GM18505 (cell line): ENCODE results near the gene INTS6L.

ENCODE experiments used
- ATAC-seq: cut with Tn5 transposase; IDR thresholded peaks from one replicate; pipeline ENCODE4 v1.9.1; 2021; ENCODE audit not compliant: unreplicated experiment
- POLR2A ChIP-seq: IDR thresholded peaks from 4 replicates; pipeline ENCODE4 v1.6.1; 2011; ENCODE audit warnings: borderline replicate concordance; ENCODE audit not compliant: insufficient read depth, insufficient read length; ENCODE audit errors: extremely low read depth

INTS6L gene

GRCh38 chrX:135520553-135521404, at the start of gene INTS6L:
TSS of gene INTS6L (plus strand) at chrX:135520660. CDS start at chrX:135520993, 333 bp downstream.
- peak; percentile 78 for ATAC-seq
- peak; percentile 99 for TF ChIP-seq POLR2A

DNA sequence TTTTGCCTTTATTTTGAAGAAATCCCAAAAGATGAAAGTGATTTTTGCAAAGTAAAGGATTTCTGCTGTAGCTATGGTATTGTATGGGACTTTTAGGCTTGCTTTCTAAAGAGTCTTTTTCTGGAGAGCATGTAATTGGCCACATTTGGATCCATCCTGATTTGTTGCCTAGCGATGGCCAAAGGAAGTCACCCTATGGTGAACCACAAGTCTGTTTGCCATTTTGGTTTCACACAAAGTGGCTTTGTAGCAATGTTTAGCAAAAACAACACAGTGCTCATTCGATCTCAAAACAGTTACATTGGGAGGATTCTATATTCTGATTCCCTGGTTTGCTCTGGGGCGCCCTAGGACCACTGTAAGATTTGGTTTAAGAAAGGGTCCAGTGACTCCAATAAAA, 44.1 kb upstream of the INTS6L start:
- TF ChIP-seq POLR2A, result no peak
- no peak for ATAC-seq

DNA sequence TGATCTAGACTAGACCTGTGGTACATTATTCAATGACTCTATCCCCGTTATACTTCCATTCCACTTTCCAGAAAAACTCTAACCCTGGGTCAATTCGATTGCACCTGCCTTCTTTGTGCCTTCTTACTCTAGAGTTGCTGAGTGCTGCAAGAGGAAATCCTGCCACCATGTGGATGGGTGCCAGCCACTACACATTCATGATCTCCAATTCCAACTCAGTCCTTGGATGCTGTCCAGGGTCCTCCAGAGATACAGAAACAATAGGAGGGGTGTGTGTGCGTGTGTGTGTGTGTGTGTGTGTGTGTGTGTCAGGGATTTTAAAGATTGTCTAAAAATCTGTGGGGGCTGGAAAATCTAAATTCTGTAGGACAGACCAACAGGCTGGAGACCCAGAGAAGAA, 42.9 kb upstream of the INTS6L start:
- no peak for ATAC-seq
- no peak for TF ChIP-seq POLR2A

- no peak for ATAC-seq
These were observed 40.4 kb upstream of the INTS6L start for GRCh38 chrX:135480076-135480475.

GRCh38 chrX:135481696-135482179, 38.7 kb upstream of the INTS6L start:
- TF ChIP-seq POLR2A, result no peak
- no peak for ATAC-seq

More at GRCh38 chrX:135480076-135480475, 40.4 kb upstream of the INTS6L start:
- no peak for TF ChIP-seq POLR2A

DNA sequence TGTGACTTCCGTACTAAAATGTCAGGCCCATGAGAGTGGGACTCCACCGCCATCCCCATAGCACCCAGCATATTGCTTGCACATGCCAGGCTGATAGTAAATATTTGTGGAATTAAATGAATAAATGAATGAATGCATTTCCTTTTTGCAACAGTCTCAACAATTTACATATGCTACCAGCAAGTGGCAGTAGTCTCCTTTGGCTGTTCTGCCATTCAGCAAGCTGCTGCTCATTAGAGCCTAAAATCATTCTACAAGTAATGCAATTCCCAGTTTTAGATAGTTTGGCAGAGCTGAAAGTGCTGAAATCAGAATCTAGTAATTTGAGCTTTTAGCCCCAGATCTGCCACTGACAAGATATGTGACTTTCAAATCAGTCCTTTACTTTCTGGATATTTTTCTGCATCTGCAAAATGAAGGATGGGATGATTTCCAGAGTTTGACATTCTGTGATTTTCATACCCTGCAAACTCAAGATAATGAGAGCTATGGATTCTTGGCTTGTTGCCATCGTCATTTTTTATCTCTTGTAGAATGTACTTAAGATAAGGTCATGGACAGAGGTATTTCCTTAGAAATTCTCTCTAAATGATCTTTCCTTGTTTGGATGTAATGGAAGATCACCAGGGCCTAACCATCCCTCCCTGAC, 35.7 kb upstream of the INTS6L start:
- no peak for TF ChIP-seq POLR2A
- no peak for ATAC-seq

DNA sequence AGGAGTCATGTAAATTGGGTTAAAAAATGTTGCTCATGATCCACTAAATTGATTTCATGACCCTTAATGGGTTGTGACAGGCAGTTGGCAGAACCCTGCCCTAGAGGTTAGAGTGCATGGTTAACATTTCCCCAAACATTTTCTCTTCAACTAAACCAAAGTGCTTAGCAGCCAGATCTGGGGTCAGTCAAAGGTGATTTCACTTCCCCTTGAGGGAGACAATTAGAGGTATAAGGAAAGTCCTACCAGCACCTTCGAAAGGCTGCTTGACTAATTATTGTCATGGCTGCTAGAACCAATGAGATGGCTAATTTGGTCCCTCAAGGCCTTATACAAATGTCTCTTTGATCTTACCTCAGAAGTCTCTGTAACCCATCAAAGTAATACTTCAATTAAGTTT, 30.9 kb upstream of the INTS6L start:
- no peak for TF ChIP-seq POLR2A

GRCh38 chrX:135490979-135491514, 29.4 kb upstream of the INTS6L start:
- no peak for ATAC-seq
- TF ChIP-seq POLR2A, result no peak

More for the DNA sequence above, 30.9 kb upstream of the INTS6L start:
- ATAC-seq, result peak; percentile 87

GRCh38 chrX:135494453-135494852, 26.0 kb upstream of the INTS6L start:
- TF ChIP-seq POLR2A, result no peak
- ATAC-seq, result no peak

- ATAC-seq, result no peak
These were observed 22.7 kb upstream of the INTS6L start for GRCh38 chrX:135497736-135498135.

GRCh38 chrX:135498236-135498635, 22.2 kb upstream of the INTS6L start:
- no peak for ATAC-seq
- no peak for TF ChIP-seq POLR2A

More at GRCh38 chrX:135497736-135498135, 22.7 kb upstream of the INTS6L start:
- no peak for TF ChIP-seq POLR2A

DNA sequence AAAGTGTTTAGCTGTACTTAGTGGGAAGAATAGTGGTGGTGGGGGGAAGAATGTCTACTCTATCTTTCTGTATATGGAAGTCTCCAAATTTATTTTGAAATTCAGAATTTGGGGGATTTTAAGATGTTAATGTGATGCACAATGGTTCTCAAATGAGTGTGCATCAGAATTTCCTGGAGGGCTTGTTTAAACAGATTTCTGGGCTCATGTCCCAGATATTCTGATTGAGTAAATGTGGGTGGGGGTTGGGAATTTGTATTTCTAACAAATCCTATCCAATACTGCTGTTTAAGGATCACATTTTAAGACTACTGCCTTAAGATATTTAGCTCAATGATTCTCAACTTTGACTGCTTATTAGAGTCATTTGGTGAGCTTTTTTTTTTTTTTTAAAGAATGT, 15.1 kb upstream of the INTS6L start:
- no peak for TF ChIP-seq POLR2A

GRCh38 chrX:135509885-135510284, 10.6 kb upstream of the INTS6L start:
- no peak for TF ChIP-seq POLR2A
- ATAC-seq, result no peak

More for the DNA sequence above, 15.1 kb upstream of the INTS6L start:
- ATAC-seq, result no peak

DNA sequence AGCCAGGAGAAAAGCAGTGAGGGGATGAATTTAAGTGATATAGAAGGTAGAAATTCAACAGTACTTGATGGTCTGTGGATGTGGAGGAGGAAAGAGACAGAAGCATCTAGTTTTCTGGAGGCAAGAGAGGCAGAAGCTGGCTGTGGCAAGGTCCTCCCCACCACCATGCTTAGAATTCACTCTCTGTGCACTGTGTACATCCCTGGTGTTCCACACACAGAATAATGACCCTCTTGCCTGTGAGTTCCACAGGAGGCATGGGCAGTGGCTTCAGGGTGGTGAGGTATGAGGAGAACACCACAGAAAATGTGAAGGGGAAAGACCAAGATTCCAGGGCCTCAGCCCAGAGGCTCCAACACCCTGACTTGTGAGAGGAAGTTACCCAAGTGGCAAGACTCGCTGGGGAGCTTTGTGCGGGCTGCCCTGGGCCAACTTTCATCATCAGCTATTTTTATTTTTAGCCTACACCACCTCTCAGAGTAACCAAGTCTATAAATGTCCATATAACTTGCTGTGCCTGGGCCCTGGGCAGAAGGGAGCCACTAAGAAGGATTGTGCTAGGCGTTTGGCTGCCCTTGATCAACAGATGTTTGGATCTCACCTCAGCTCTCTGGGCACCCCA, 7.8 kb upstream of the INTS6L start:
- ATAC-seq, result no peak
- no peak for TF ChIP-seq POLR2A

GRCh38 chrX:135513130-135513515, 7.3 kb upstream of the INTS6L start:
- ATAC-seq, result no peak
- TF ChIP-seq POLR2A, result no peak
